ENCODE results near the gene PDLIM7. TPM values are rescaled to one million over a fixed set of nuclear protein-coding genes. Genes with fewer than 3 reads are reported as not detected.

The PDLIM7 gene
- total RNA-seq, 1 experiment from 2014 or later = 88.4 TPM

Other genes starting within 250 kb of the PDLIM7 start
- gene RAB24, start 193.9 kb downstream of the PDLIM7 start, total RNA-seq (2014; rRNA removed; shearing (Covaris generic)) = 10.3 and 15.1 TPM in 2 replicates
- gene PRELID1, start 193.8 kb downstream of the PDLIM7 start, total RNA-seq (2014; rRNA removed; shearing (Covaris generic)) = 256 and 386 TPM in 2 replicates
- gene MXD3, start 185.7 kb downstream of the PDLIM7 start, total RNA-seq (2014; rRNA removed; shearing (Covaris generic)) = 50.6 and 72.9 TPM in 2 replicates
- gene LMAN2, start 145.9 kb downstream of the PDLIM7 start, total RNA-seq (2014; rRNA removed; shearing (Covaris generic)) = 273 and 306 TPM in 2 replicates
- gene RGS14, start 139.7 kb downstream of the PDLIM7 start, total RNA-seq (2014; rRNA removed; shearing (Covaris generic)) = 4.6 and 10.2 TPM in 2 replicates
- not detected in 2 replicates for gene SLC34A1, start 113.2 kb downstream of the PDLIM7 start, total RNA-seq (2014; rRNA removed; shearing (Covaris generic))
- gene PFN3, start 96.9 kb downstream of the PDLIM7 start, total RNA-seq (2014; rRNA removed; shearing (Covaris generic)) = not detected in 2 replicates
- 0.12 and 0.59 TPM in 2 replicates for gene F12, start 88.0 kb downstream of the PDLIM7 start, total RNA-seq (2014; rRNA removed; shearing (Covaris generic))
- 26.9 and 27.4 TPM in 2 replicates for gene GRK6, start 70.9 kb downstream of the PDLIM7 start, total RNA-seq (2014; rRNA removed; shearing (Covaris generic))
- gene PRR7, start 50.8 kb downstream of the PDLIM7 start, total RNA-seq (2014; rRNA removed; shearing (Covaris generic)) = 13.9 and 20.8 TPM in 2 replicates
- 29.7 and 39.5 TPM in 2 replicates for gene DBN1, start 24.0 kb downstream of the PDLIM7 start, total RNA-seq (2014; rRNA removed; shearing (Covaris generic))
- 0.49 TPM in 1 of 2 replicates, not detected in the other for gene DOK3, start 12.2 kb upstream of the PDLIM7 start, total RNA-seq (2014; rRNA removed; shearing (Covaris generic))
- 74.2 and 87.6 TPM in 2 replicates for gene DDX41, start 19.4 kb upstream of the PDLIM7 start, total RNA-seq (2014; rRNA removed; shearing (Covaris generic))
- gene FAM193B, start 57.0 kb upstream of the PDLIM7 start, total RNA-seq (2014; rRNA removed; shearing (Covaris generic)) = 11.6 and 11.8 TPM in 2 replicates
- gene TMED9, start 94.6 kb upstream of the PDLIM7 start, total RNA-seq (2014; rRNA removed; shearing (Covaris generic)) = 62.2 and 104 TPM in 2 replicates
- 12.6 and 17.7 TPM in 2 replicates for gene B4GALT7, start 102.5 kb upstream of the PDLIM7 start, total RNA-seq (2014; rRNA removed; shearing (Covaris generic))